ENCODE measurements around the gene C9orf40.

Gene C9orf40, protein sequence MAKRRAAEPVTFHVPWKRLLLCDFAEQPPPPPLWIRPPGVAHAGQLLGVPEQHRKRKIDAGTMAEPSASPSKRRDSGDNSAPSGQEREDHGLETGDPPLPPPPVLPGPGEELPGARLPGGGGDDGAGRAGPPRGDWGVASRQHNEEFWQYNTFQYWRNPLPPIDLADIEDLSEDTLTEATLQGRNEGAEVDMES

DNA sequence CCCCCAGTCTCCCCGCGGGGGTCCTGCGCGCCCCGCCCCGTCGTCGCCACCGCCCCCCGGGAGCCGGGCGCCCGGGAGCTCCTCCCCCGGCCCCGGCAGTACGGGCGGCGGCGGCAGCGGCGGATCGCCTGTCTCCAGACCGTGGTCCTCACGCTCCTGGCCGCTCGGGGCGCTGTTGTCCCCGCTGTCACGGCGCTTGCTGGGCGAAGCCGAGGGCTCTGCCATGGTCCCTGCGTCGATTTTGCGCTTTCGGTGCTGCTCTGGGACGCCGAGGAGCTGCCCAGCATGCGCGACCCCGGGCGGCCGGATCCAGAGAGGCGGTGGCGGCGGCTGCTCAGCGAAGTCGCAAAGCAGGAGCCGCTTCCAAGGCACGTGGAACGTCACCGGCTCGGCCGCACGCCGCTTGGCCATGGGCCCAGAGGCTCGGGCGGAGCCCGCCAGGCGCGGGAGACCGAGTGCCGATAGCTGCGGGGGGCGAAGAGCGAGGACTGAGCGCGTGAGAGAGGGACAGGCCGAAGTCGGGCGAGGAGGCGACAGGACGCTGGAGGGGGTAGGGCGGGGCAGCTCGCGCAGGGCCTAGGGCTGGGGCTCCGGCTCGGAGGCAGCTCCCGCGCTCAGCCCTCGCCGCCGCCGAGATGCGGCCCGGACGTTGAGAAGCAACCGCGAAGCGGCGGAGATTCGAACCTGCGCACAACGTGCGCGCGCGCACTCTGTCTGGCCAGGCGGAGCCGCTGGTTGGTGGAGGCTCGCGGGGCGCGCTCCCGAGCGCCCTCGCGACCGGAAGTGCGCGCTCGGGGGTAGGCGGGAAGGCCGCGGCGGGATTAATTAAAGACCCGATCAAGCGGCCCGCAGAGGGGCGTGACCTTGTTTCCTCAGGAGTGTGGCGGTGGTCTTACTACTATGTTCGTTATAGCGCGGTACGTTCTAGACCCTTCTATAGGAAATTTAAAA, at the start of gene C9orf40:
Gene C9orf40, minus strand, starts transcription at position 712 of the 951 bp plus-strand sequence. Its CDS starts 301 bp downstream, at position 411.
- DNase-seq = peak; percentile 93

DNA sequence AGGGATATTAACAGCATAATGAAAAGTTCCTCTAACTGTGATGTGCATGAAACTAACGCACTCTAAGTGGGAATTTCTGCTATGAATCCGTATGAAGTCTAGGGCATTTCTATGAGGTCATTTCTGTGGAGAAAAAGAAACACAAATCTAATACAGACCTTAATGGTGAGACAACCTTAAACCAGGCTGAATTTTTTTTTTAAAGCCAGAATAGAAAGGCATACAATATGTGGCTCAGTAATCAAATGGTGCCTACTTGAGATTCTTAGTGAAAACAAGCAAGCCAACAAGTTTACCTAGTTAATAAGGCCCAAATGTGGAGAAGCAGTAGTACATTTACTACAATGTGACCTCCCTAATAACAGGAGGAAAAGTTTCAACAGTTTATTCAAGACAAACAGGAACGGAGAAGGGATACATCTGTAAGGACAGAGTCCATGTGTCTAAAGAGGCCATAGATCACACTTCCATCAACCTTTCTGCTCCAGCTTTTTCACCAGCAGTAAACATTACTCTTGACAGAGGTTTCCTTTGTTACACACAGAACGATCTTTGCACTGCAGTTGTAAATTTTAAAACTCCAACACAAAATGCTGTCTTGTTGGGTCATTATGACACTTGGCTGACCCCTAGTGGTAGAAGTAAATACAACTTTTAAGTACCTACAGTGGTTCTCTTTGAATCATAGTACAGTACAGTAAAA, 49.2 kb upstream of the C9orf40 start:
- DNase-seq = no peak

DNA sequence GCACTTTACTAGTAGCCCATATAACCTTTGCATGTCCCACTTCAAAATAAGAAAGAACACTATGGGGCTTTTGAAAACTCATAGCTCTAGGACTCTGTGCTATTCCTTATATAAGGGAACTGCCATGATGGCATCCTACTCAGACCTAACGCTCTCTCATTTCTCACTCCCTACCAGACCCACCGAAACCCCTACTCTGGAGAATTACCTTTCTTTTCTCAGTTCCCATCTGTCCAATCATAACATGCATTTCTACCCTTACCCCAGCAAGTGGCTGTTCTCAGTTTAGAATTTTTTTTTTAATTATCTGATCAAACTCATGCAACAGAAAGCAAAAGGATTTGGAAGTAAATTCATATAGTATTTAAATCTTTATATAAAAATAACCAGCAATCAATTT, 48.1 kb upstream of the C9orf40 start:
- no peak for DNase-seq

DNA sequence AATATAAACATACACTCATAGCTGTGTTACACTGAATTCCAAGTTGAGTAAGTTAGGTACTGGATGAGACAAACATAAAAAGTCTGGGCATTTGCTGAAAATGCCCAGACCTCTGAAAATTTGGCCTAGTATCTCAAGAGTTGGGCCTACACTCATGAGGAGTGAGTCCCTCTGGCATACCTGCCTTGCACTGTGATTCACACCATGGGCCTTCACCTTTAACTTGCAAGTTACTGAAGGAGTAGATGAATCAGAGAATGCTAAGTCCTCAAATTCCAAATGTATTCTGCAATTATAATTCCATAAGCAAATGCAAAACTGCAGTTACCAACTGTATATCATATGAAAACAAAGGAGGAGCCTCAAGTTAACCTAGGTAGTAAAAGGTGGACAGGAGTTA, 32.3 kb upstream of the C9orf40 start:
- DNase-seq = no peak

DNA sequence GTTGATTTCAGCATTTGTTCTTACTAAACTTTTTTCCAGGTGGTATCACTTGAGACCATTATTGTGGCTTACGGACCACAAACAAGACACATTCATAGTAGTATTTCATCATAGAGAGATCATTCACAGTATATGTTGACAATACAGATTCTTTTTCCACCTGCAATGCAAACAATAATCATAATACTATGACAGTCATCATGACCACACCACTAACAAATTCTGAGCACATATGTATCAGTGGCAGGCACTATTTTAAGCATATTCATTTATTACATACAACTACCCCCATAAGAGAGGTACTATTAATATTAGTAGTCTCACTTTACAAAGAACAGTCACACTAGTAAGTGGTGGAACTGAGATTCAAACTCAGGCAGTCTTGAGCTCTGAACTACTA, 31.0 kb upstream of the C9orf40 start:
- DNase-seq = no peak

DNA sequence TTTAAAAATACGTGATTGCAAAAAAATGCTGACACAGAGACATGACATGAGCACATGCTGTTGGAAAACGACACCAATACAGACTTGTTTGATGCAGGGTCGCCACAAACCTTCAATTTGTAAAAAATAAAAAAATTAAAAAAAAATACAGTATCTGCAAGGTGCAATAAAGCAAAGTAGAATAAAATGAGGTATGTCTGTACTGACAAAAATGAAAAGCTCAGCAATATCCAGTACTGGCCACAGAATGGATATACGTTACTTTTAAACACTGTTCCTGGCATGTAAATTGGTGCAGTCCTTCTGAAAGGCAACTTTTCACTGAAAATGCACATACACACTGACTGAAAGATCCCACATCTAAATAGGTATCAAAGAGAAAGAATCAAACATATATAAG, 27.1 kb upstream of the C9orf40 start:
- DNase-seq = no peak

DNA sequence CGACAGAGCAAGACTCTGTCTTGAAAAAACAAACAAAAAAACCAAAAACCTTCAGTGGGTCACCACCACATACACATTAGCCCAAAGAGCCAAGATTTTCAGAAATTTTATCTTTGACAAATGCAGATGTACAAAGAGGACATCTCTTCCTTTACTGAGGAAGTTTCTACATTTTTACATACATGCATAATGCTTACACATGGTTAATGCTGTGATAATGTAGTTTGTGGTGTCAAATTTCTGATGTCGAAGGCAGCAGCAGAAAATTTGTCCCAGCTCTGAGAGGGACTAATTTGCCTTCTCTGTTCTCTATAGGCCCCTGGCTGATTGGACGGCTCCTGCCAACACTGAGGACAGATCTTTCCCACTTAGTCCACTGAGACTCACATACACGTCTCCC, 24.6 kb upstream of the C9orf40 start:
- DNase-seq = no peak

DNA sequence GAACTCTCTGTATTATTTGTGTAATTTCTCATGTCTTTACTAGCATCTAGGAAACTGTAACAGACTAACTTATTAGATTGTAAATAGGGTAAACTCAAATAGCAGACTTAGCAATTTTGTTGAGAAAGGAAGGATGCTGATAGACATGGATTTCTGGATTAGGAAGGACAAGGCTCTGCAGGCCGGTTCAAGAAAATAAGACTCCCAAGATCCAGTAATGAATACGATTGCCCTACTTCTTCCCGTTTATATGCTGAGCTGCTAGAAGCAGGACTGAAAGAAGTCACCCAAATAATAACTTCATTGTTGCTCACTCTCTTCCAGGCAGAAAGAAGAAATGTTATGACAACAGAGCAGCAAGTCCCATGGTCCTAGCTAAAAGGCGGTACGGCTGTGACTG, 22.8 kb upstream of the C9orf40 start:
- no peak for DNase-seq

DNA sequence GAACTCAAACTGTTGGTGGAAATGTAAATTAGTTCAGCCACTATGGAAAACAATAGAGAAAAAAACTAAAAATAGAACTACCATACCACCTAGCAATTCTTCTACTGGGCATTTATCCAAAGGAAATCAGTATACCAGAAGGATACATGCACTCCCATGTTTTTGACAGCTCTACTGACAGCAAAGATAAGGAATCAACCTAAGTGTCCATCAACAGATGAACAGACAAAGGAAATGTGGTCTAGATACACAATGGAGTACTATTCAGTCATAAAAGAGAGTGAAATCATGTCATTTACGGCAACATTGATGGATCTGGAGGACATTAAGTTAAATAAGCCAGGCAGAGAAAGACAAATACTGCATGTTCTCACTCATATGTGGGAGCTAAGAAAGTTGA, 21.8 kb upstream of the C9orf40 start:
- no peak for DNase-seq

DNA sequence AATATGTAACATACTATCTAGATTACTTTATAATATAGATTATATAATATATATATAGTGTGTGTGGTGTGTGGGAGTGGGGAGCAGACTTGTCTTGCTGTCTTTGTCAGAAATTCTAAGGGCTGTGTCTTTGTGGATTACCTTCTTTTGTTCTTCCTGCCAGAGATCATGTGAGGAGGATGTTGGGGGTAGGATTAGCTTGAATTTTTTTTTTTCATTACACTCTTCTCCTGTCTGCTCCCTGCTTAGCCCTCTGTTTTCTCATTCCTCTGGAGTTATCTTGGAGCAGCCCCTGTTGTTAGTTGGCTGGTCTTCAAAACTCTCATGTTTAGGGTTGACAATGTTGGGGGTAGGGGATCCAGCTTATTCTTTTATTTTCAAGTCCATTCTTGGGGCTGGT, 21.0 kb upstream of the C9orf40 start:
- DNase-seq = no peak

DNA sequence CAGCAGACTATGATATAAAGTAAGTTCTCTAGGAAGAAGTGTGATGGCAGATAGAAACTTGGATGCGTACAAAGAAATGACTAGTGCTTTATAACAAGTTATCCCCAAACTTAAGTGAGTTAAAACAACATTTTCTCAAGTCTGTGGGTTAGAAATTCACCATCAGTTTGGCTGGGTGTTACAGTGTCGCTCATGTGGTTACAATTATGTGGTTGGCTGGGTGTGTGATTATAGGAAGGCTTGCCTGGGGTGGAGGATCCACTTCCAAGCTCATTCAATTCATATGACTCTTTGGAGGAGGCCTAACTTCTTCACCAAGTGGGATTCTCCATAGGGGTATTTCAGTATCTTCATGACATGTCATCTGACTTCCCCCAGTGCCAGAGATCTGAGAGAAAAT, 10.3 kb upstream of the C9orf40 start:
- no peak for DNase-seq

DNA sequence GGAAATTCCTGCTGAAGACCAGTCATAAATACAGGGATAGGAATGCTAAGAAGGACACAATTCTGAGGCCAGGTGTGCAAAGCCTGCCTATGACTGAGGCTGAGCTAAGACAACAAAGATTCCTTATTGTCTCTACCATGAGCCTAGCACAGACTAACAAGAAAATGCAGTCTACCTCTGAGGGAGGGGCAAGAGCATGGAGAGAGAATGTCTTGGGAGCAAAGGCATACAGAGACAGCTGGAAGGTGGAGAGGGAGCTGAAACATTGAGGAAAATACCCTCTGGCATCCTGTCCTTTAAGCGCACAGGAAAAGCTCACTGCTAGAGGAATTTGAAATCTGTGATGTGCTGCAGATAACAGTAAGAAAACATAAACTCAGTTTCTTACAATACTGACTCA, 8.8 kb upstream of the C9orf40 start:
- DNase-seq = no peak

DNA sequence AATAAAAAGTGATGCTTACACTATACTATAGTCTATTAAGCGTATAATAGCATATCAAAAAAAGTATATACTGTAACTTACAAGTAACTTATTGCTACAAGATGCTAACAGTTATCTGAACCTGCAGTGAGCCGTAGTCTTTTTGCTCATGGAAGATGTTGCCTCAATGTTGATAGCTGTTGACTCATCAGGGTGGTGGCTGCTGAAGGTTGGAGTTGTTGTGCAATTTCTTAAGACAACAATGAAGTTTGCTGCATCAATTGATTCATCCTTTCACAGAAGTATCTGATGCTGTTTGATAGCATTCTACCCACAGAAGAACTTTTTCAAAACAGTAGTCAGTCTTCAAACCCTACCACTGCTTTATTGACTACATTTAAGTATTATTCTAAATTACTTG, 7.8 kb upstream of the C9orf40 start:
- DNase-seq = no peak

DNA sequence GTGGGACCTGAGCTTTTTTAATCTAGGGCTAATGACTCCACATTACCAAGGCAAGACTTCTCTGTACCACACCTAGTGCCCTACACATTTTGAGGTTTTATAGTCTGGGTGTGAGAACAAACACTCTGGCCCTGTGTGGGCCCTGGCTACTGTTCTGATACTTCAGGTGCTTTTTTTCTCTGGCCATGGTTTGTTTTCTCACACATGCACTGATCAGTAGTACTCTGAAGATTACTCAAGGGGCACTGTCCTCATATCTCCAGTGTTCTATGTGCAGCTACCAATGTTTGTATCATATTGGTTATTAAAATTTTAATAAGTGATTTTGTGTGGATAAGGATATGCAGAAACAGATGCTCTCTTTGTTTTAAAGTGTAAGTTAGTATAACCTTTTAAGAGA, 5.9 kb upstream of the C9orf40 start:
- no peak for DNase-seq

DNA sequence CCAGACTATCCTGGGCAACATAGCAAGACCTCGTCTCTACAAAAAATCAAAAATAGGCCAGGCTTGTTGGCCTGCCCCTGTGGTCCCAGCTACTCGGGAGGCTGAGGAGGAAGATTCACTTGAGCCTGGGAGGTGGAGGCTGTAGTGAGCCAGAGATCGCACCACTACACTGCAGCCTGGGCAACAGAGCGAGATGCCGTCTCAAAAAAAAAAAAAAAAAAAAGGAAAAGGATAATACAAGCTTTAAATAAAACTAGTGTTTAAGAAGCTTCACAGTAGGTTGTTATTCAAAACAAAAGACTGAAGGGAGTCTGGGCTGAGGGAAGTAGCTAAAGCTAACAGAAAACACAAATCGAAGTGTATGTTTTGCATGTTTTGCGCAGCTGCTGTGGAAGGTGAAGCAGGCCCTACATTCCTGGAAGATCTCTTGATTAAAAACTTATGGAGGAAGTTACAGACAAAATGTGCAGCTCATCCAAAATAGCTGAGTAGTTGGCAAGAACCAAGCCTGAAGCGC, 581 bp upstream of the C9orf40 start:
- DNase-seq = peak in 1 of 2 donors; percentile 20

DNA sequence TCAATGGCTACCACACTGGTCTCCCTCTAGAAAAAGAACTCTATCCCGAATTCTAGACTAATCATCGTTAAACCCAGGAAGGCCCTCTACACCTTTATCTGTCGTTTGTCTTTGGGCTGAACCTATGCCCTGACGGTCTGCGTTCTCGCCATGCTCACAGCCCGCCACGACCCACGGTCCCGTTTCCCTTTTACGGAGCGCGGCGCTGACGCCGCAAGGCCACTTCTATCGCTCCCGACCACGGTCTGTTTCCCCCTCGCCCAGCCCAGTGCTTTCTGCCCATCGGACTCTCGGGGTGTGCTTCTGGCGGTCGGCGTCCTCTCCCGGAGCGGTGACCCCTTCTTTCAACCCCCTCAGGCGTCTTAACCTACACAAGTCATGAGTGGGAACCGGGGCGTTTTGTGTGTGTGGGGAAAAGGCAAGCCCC, 974 bp downstream of the C9orf40 start:
- DNase-seq = peak; percentile 53 to 59

DNA sequence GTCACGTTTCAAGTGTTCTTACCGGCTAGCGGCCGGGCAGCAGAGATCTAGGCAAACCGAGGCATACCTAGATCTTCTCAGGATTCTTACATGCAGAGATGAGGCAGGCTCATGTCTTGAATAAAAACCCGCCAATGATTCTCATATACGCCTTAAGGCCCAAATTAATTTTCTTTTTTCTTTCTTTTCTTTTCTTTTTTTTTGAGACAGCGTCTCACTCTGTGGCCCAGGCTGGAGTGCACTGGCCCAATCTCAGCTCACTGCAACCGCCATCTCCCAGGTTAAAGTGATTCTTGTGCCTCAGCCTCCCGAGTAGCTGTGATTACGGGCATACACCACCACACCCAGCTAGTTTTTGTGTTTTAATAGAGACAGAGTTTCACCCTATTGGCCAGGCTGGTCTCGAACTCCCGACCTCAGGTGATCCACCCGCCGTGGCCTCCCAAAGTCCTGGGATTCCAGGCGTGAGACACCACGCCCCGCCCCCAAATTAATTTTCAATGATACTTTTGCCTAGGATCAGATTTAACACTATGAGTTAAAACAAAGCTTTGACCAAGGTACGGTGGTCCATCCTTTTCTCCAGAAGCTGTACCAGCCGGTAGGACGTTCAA, 1.5 kb downstream of the C9orf40 start:
- DNase-seq = no peak

DNA sequence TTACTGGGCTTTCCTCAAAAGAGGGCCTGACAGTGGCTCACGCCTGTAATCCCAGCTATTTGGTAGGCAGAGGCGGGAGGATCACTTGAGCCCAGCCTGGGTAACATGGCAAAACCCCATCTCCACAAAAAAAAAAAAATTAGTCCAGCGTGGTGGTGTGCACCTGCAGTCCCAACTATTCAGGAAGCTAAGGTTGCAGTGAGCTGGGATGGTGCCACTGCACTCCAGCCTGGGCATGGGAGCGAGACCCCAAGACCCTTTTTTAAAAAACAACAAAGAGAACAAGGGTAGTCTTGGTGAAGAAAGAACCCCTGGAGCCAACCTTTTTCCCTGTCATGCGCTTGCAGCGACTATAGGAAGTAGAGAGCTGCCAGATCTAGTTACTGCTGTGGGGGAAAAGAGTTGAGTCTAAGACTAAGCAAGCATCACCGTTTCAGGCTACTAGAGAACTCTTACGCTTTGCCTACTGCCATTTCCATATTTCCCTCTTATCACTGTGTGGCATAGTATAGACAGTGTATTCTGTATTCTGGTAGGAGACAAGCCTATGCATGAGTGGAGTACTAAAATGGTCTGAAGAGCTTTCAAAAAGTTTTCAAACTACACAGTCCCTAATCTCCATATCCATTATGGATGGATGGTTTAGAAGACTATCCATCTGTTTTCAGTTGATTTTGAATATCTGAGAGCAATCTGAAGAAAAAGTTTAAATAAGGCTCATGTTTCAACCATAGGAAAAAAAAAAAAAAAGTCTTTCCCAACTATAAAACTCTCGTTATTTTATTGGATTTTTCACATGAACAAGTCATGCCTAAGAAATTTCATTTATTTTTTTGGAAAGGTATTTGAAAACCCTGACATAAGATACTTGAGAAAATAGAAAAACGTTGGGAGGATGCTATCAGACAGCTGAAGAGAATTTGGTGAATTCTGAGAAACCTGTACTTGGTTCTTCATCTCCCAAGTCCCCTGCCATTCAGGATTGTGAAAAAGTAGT, 2.6 kb downstream of the C9orf40 start:
- DNase-seq = no peak

DNA sequence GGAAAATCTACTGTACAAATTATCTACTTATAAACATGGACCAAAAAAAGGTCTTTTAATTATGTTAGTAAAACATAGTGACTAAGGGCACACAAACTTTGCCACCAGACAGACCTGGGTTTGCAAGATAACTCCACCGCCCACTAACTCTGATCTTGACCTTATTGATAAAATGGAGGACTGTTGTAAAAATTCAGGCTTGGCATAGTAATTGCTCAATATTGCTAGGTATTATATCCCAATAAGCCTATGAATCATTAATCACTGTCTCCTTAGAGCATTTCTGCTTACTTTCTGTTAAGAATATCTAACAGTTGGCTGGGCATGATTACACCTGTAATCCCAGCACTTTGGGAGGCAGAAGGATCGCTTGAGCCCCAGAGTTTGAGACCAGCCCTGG, 3.8 kb downstream of the C9orf40 start:
- DNase-seq = no peak

DNA sequence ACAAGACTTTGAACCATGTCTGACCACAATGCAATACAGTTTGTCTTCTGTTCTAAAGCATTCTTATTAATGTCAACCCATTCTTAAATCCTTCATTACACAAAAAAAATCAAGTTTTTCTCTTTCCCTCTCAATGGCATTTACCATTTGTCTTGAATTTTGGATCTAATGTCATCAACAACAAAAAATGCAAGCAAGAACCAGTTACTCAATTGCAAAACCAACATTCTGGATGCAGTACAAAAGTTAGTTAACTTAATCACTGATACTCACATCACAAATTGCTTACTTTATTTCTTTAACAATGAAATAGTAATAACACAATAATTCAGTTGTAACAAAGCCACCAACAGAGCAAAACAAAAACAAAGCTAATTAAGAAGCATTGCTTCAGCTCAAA, 6.0 kb downstream of the C9orf40 start:
- no peak for DNase-seq

DNA sequence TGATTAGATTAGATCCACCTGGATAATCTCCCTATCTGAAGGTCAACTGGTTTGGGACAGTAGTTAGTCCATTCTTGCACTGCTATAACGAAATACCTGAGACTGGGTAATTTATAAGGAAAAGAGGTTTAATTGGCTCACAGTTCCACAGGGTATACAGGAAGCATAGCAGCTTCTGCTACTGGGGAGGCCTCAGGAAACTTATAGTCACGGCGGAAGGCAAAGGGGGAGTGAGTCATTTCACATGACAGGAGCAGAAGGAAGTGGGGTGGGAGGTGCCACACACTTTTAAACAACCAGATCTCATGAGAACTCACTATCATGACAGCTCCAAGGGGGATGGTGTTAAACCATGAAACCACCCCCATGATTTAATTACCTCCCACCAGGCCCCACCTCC, 9.9 kb downstream of the C9orf40 start:
- peak; percentile 31 to 40 for DNase-seq

DNA sequence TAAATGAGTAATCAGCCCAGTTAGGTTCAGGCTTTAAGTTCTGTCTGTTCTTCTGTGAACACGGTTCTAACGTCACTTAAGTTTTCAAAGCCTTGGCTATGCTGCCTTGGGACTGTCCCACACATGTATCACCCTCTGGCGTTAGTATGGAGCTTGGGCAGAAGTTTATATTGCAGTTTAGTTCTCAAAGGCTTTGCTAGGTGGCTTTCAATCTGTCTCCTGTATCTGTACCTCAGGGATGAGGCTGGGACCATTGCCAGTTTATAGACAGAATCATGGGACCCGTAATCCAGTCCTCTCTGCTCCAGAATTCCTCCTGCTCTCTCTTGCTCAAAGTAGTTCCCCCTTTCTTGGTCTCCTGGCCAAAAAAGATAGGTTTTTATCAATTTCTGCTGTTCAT, 12.1 kb downstream of the C9orf40 start:
- no peak for DNase-seq
